Muscle of back (tissue), 11 donors: Measurements from ENCODE around the gene GBA2. TPM values are rescaled to one million over a fixed set of nuclear protein-coding genes. Genes with fewer than 3 reads are reported as not detected.
A peak's percentile ranks its signal among the peaks of the same experiment; 100 is the strongest.

Experiments
- DNase-seq, 3 donors: peaks; one replicate each; pipeline versions ENCODE4 v3.0.0 to v3.0.0-alpha.2; 2013
- polyA plus RNA-seq, 10 donors: library from polyadenylated mRNA; unstranded; fragments of 120-200 nt; gene quantifications; one replicate each; pipeline ENCODE4 v1.2.1, GENCODE V29; 2013; ENCODE audit not compliant: insufficient read length in 10 of 10

The GBA2 gene
- polyA plus RNA-seq, 10 donors = 41.8 to 88.0 (median 62.3) TPM

DNA sequence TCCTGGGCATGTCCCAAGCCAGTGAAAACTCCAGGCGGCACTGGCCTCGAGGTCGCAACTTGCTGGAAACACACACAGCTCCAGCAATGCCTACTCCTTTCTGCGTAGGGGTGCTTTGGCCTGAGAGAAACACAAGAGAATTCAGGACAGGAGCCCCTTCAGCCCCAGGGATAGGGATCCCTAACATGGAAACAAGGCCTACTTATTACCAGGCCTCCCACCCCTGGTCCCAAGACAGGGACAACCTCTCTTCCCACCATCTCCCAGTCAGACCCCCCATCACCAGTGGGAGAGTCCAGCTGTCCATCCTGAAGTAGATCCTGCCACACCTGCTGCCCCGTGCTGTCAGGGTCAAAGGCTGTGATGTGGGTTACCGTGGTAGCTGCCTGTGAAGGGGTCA is 8.8 kb downstream of the GBA2 start:
- no peak for DNase-seq

DNA sequence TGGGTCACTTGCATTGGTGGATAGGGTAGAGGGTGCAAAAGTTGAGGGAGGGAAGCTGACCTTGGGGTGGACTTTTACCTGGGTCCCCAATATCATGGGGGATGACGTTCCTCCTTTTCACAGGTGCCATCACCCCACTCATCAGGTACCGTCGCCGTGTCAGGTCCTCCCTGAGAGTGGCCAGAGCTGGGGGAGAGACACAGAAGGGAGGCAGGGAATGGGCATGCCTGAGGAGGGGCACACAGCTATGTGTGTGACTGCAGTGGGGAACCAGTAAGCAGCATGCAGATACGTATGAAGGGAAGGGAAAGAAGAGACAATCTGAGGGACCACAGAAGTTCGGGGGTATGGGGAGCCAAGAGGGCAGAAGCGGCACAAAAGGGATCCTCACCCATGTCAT is 10.1 kb downstream of the GBA2 start:
- DNase-seq = no peak

DNA sequence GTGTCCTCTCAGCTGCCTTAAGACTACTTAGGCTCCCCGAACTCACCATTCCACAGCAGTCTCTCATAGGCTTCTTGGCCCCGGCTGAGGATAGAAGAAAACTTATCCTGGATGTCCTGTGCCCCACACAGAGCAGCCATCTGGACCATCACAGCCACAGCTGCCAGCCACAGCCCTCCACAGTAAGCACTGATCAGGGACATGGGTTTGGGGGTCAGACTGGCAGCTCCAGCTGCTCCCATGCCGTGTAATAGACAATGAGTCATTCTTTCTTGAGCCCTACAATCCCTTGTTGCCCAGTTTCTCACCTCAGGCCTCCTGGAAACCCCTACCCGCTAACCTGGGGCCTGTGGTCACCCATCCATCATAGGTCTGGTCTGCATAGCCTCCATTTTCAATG is 10.8 kb downstream of the GBA2 start:
- no peak for DNase-seq

DNA sequence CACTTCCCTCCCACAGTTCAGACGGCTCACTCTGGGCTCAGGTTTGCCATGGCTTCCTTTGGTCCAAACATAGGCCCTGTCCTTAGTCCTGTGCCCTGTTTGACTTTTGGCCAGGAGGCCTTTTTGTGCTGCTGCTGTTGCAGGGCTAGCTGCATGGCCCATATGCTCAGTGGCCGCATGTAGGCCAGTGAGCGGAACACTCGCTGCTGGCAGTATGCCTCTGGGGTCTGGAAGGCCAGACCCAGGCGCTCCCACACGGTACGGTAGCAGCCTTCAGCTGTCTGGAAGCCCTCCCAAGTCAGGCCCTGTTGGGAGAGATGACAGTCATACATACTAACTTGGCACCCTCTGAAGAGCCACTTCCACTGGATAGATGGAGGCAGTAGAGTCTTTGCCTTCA is 11.9 kb downstream of the GBA2 start:
- DNase-seq = no peak

DNA sequence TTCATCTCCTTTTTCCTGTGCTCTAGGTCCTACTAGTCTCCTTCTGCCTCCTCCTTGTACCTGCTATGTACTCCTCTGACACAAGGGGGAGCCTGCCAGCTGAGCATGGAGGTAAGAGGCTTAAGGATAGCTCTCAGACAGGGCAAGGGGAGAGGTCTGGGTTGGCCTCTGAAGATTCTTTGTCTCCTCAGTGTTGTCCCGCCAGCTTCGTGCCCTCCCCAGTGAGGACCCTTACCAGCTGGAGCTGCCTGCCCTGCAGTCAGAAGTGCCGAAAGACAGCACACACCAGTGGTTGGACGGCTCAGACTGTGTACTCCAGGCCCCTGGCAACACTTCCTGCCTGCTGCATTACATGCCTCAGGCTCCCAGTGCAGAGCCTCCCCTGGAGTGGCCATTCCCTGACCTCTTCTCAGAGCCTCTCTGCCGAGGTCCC is 12.8 kb downstream of the GBA2 start:
- DNase-seq = peak; percentile 44 to 77 (median 46)

DNA sequence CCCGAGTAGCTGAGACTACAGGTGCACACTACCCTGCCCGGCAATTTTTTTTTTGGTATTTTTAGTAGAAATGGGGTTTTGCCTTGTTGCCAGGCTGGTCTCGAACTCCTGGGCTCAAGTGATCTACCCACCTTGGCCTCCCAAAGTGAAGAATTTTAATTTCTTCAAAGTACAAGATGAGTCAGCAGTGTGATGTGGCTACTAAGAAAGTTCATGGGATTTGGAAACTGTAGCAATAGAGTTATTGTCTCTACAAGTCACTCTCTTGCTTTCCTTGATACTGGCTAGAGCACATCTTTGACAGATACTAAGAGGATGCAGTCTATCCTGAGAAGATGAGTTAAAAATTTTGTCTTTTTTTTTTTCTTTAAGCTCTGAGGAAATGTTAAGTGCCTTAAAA is 14.9 kb downstream of the GBA2 start:
- DNase-seq = no peak

DNA sequence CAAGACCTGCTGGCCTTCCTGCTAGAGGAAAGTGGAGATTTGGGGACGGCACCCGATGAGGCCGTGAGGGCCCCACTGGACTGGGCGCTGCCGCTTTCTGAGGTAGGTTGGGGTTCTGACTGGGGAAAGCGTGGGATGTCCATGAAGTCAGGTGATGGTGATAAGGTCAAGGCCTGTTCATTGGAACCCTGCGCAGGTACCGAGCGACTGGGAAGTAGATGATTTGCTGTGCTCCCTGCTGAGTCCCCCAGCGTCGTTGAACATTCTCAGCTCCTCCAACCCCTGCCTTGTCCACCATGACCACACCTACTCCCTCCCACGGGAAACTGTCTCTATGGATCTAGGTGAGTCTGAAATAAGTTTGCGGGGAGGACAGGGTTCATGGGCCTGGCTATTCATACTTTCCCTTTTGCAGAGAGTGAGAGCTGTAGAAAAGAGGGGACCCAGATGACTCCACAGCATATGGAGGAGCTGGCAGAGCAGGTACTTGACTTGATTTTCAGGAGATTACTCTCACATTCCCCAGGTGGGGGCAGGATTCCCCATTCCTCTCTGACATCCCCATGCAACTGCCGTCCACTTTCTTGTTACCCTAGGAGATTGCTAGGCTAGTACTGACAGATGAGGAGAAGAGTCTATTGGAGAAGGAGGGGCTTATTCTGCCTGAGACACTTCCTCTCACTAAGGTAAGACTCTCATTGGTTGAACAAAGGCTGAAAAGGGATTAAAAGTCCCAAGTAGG is 16.1 kb downstream of the GBA2 start:
- no peak for DNase-seq

DNA sequence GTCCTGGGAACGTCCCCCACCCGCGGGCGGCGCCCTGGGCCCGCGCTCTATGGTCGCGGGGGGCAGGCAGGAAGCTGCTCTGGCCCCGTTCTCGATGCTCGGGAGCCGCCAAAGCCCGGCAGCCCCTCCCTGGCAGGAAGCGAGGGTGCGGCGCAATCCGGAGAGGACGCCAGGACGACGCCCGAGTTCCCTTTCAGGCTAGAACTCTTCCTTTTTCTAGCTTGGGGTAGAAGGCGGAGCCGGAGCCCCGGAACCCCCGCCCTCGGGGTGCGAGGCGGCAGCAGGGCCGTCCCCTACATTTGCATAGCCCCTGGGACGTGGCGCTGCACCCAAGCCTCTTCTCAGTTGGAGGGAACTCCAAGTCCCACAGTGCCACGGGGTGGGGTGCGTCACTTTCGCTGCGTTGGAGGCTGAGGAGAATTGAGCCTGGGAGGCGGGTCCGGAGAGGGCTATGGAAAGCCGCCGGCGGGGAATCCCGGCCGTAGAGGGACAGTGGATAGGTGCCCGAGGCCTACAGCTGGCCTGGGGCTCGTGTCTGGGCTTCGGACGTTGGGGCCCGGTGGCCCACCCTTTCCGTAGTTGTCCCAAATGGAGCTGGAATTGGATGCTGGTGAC is 16.7 kb downstream of the GBA2 start, which contains the start of the genes CREB3 and TLN1:
TSS of gene CREB3 (plus strand) at position 482 of the 615 bp plus-strand sequence. CDS start at position 589, 107 bp downstream.
TSS of gene TLN1 (minus strand) at position 11 of the 615 bp plus-strand sequence. CDS start 6,501 bp downstream, outside the sequence.
- peak; percentile 96 to 99 (median 98) for DNase-seq

DNA sequence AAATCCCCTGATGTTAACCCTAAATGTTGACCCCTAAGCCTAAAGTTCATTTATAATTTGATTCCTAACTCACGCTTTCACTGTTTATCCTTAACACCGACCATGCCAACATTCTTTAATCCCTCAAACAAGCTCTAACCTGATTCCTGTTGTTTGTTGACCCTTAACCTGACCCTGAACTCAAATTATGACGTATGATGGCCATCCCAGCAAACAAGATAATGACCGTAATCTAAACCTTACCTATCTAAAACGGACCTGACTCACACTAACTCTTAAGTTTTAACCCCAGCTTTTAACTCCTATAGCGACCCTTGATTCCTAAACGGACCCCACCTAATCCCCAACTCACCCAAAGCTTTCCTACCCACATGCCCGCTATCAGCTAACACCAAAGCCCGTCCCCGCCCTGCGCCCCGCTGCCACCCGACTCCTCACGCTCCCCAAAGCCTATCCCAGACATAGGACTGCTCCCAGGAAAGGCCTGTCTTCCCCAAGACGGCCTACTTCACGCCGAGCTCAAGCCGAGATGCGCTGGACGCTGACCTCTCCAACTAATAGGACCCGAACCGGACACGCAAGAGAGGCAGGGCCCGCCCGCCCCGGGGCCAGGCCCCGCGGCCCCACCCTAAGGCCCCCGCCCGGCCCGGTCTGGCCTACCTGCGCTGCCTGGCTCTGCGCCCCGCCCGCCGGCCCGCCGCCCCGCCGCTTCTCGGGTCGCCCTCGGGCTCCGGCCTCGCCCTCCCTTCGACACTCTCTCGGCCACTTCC is 17.4 kb downstream of the GBA2 start:
- no peak for DNase-seq

DNA sequence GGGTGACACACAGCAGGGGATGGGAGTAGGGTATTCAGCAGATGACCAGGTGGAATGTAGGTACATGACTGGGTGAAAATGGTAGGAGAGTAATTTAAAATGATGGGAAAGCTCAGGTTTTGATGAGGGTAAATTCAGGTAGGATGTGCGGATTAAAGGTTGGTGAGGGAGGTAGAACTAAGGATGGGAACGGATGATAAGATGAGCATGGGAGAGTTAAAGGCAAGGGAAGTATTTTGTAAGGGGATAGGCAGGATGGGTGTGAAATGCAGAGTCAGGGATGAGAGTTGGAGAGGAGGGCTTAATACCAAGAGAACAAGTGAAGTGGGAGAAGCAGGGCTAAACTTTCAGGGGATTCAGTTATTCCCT is 18.6 kb downstream of the GBA2 start:
- DNase-seq = no peak

DNA sequence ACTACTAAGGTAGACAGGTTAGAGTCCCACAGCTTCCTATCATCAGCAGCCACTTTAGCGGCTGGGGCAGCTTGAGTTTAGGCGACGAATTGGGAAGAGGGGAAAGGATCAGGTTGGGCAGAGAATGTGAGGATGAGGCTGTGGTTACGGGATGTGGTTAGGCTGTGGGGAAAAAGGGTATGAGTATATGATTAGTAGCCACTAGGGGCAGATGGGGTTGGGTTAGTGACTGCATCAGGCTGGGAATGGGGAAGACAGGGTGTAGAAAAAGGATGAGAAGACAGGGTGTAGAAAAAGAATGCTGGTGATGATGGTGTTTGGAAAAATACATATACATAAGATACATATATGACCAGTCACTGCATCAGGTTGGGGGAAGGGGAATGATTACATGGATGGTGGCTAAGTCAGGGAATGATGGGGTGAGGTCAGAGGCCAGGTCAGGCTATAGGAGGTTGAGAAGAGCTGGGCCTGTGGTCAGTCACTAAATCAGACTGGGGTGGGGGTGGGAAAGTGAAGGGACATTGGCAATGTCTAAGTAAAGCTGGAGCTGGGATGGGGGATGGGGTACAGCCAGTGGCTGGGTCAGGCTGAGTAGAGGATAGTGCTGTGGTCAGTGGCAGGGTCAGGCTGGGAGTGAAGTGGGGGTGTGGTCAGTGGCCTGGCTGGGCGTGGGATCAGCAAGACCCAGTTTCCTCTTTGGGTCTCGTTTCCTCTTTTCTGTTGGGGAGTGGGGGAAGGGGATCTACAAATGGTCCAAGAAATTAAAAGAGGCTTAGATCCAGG is 19.1 kb downstream of the GBA2 start:
- peak; percentile 34 to 79 (median 60) for DNase-seq

DNA sequence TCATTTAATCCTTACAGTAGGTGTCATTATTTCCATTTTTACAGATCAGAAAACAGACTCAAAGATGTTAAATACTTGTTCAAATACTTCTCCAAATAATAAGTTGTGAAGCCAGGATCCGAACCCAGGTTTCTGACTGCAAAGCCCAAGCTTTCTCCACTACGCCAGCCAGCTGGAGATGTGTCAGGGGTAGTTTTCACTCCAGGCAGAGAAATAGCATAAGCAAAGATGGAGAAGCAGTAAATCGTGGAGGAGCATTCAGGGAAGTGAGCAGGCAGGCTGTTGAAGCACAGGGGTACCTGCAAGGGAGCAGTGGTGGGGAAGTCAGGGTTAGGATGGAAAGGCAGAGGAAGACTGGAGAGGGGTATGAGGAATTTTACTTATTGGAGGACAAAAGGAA is 19.9 kb downstream of the GBA2 start:
- DNase-seq = no peak

DNA sequence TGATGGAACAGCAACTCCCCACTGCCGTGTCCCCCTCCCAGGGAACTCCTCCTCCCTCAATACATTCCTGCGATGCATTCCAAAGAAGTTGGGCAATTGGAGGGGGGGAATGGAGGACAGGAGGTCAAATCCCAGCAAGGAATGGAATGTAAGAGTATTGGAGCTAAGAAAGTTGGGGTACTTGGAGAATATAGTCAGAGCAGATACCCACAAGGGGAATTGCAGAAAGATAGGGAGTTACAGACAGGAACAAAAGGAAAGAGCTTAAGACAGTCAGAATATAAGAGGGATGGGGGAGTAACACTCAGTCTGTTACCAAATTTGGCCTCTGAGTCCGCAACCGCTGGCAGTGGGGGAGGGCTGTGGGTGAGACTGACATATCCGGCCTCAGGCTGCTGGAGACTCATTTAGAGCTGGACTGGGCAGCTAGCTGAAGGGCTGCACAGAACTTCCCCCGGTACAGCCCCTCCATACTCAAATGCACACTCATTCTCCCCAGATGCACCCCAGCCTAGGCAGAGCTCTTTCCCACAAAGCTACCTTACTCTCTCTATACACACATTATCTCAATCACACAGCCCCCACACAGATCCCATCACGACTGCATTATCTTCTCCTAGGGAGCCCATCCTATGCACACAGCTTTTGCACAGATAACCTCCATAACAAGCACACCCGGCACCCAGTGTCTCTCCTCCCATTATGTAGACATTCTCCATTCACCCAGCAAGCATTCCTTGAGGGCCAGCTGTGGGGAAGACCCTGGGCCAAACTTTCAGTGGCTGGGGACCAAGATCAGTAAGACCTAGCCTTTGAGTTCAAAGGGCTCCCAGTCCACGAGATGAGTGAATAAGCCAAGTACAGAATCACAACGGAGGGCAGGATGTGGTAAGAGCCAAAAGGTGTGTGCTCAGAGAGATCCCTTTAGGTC is 20.7 kb downstream of the GBA2 start:
- DNase-seq = peak; percentile 53 to 87 (median 68)

DNA sequence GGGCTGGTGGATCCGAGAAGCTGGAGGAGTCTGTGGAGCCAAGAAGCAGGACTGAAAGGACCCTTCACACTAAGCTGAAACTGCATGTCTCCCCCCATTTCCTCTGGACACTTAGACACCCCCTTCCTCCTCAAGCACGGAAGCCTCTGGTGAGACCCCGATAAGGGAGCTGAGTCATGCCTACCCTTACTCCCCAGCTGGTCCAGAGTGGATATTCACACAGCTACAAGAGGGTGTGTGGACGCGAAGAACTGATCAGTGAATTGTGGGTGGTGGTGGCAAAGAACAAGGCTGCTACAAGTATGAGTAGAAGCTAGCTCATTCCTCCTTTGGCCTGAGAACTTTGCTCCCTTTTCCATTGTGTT is 21.4 kb downstream of the GBA2 start:
- no peak for DNase-seq

DNA sequence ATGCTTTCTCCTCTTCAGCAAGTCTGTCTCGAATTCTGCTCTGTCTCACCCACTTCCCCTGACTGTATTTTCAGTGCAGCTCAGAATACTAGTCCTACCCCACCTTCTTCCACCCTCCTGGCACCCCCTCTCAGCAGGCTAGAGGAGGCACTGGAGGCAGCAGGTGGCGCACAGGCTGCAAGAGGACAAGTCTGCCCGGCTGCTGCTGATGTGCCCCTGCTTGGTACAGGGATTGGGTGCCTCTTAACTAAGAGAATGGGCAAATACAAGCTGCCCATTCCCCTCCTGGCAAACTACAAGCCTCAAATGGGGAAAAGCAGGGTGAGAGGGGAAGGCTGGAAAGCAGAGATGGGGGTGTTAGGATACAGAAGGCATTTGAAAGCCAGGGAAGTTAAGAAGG is 22.1 kb downstream of the GBA2 start:
- no peak for DNase-seq

DNA sequence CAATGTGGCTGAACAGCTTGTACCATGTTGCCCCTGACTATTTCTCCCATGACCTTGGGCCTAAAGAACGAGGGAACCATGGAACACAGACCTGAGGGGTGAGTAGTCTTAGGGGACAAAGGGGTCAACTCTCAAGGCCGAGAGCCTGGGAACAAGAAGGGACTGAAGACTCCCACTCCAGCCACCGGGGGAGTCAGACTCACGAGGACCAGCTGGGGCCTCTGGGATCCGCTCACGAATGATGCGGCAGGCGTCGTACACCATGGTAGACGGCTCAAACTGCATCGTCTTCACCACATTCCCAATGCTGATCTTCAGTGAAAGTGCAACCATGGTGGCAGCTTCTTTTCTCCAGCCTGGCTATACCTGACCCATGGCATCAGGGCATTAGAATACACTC is 23.7 kb downstream of the GBA2 start:
- DNase-seq = no peak

DNA sequence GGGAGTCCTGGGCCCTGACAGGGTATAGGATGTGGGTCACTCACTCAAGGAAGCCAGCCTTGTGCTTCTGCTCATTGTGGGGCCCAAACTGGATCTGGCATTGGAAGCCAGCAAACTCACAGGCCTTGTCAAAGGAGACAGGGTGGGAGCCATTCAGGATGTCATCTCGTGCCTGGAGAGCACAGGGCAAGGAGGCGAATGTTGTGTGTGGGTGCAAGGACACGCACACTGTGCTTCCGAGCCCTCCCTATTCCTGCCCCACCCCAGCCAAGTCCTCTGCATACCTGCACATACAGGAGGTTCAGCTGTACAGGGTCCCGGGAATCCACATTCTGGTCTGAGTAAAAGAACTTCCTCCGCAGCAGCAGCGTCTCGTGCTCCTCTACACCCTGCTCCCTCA is 25.1 kb downstream of the GBA2 start:
- no peak for DNase-seq

DNA sequence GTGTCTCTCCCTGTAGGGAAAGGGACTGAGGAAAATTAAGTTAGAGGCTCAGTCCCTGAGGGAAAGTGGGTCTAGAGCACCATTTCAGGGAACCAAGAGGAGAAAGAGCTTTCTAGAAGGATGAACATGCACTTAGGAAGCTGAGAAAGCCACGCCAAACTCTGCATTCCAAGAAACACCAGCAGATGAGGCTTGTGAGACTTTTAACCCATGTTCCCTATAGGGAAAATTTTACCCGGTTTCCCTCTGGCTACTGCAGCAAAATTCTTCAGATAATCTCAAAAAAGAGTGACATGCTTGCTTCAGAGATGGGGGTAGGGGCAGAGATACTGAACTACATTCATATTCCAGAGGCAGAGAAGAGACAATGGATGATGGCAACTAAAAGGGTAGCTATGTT is 25.6 kb downstream of the GBA2 start:
- DNase-seq = no peak

DNA sequence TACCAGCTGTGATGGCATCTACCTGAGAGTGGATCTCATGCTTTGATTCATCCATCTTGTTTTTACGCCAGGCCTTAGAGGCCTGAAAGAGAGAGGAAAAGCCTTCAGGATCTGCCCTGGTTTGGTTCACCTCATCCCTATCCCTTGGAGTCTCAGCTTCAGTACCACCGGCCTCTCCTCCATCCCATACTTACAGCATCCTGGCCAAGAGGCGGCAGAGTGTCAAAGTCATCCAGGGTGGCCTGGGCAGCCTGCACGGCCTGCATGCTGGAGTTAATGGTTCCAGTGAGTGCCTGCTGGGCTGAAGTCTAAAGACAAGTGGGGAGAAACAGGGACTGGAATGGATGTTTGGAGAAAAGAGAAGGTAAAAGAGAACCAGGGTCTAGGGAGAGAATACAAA is 29.5 kb downstream of the GBA2 start:
- DNase-seq = no peak

DNA sequence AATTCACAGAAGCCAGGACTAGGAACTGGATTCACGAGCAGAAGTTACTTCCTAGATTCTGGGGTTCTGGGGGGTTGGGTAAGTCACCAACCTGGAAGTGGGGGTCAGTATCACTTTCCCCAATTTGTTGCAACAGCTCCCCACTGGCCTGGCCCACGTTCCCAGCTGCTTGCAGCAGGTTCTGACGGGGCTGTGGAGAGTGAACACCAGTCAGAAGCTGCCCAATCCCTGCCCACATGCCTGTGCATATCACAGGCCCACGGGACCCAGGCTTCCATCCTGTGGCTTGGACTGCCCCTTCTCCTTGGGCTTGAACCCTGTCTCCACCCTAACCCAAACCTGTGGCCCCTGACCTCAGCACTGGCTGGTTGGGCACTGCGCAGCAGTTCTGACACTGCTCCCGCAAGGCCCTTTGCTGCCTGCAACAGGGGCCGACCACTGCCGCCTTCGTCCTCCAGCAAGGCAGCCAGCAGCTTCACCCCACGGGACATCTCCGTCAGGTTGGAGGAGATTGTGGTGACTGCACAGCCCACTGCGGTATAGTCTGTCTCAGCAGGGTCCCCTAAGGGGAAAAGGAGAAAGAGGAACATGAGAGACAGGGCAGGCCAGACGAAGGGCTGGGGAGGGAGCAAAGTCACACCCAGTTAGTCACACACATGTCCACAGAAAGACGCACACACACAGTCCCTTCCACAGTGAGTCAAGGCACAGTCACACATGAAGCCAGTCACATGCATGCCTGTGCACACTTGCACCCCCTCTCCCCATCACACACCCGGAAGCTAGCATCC is 30.1 kb downstream of the GBA2 start:
- DNase-seq = no peak
